ENCODE measurements around the gene PSD2.

GRCh38 chr5:139825690-139826089 lies 30.1 kb downstream of the PSD2 start:
- TF ChIP-seq CTCF (conservative IDR thresholded peaks at IDR 0.05) = no peak
- no peak for TF ChIP-seq ZFX (IDR thresholded peaks at IDR 0.05)

Data from C4-2B (cell line).